Measurements from ENCODE around the gene PLEK. TPM values are rescaled to one million over a fixed set of nuclear protein-coding genes. Genes with fewer than 3 reads are reported as not detected.
"Not testable (repeated sequence)": the region's sequence is repeated elsewhere in the genome, so short reads cannot be mapped to it uniquely, and the experiment has no call there.

The PLEK gene
- polyA plus RNA-seq, 1 experiment, result 0.06 TPM

DNA sequence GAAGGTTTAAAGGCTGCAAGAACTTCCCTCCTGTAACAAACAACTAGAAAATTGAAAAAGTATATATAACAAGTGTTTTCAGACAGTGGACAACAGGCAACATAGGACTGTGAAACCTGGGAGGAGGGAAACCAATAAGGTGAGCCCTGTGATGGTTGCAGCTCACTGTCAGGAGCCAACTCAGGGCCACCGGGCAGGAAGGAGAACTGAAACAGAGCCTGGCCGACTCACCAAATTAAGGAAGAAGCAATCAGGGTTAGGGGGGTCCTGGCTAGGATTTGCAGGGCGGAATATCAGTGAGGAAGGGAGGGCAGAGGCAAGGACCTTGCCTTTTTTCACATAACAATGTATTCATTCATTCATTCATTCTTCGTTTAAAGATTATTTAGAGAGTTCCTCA, 23.5 kb upstream of the PLEK start:
- no peak for DNase-seq (ENCODE audit: low read depth, low spot score)
- no peak overlapping the region for H3K4me3 ChIP-seq (ENCODE audit: low read depth, low read length)
- ChIA-PET CTCF (no interaction called here), POLR2A (no interaction called here)
- H3K27me3 ChIP-seq (ENCODE audit: control insufficient read depth, insufficient read depth, low read length), result no peaks in the 10 kb centered on the region
- TF ChIP-seq, protein P1, sequence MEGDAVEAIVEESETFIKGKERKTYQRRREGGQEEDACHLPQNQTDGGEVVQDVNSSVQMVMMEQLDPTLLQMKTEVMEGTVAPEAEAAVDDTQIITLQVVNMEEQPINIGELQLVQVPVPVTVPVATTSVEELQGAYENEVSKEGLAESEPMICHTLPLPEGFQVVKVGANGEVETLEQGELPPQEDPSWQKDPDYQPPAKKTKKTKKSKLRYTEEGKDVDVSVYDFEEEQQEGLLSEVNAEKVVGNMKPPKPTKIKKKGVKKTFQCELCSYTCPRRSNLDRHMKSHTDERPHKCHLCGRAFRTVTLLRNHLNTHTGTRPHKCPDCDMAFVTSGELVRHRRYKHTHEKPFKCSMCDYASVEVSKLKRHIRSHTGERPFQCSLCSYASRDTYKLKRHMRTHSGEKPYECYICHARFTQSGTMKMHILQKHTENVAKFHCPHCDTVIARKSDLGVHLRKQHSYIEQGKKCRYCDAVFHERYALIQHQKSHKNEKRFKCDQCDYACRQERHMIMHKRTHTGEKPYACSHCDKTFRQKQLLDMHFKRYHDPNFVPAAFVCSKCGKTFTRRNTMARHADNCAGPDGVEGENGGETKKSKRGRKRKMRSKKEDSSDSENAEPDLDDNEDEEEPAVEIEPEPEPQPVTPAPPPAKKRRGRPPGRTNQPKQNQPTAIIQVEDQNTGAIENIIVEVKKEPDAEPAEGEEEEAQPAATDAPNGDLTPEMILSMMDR (IDR thresholded peaks at IDR 0.05; ENCODE audit: low read depth, low read length), result no peak
- peaks cover 3% of the 10 kb centered on the region; the same call in 1 of the 2 replicates for H3K9me3 ChIP-seq (ENCODE audit: control insufficient read depth, insufficient read depth, low read length)
- H3K27ac ChIP-seq (ENCODE audit: low read depth, low read length), result no peak overlapping the region

DNA sequence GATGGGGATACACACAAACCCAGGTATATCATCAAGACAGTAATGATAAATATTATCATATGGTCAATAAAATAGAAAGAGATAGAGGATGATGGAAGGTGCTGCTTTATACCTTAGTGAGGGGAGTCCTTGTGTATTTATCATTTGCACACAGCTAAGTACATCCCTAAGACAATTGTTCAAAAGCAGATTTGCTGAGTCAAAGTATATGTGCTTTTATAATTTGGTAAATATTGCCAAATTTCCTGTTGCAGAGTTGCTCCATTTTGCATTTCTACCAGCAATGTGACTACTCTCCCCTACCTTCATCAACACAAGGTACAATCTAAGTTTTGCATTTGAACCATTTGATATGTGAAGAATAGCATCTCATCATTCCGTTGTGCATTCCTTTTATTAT, 22.6 kb upstream of the PLEK start:
- TF ChIP-seq, protein P1 (IDR thresholded peaks at IDR 0.05; ENCODE audit: low read depth, low read length), result no peak
- DNase-seq (ENCODE audit: low read depth, low spot score), result no peak
- Histone ChIP-seq H3K4me3 (ENCODE audit: low read depth, low read length) (no peak overlapping the region), H3K27me3 (ENCODE audit: control insufficient read depth, insufficient read depth, low read length) (no peaks in the 10 kb centered on the region), H3K9me3 (ENCODE audit: control insufficient read depth, insufficient read depth, low read length) (peaks cover 3% of the 10 kb centered on the region; the same call in 1 of the 2 replicates), H3K27ac (ENCODE audit: low read depth, low read length) (no peak overlapping the region)
- POLR2A ChIA-PET, result no interaction called here
- CTCF ChIA-PET, result interaction anchor here (0.6 to 2.6 kb wide), 2 partner anchors 16 to 215 kb away, joined by 6 to 13 read pairs; no protein-coding TSS in a partner anchor

DNA sequence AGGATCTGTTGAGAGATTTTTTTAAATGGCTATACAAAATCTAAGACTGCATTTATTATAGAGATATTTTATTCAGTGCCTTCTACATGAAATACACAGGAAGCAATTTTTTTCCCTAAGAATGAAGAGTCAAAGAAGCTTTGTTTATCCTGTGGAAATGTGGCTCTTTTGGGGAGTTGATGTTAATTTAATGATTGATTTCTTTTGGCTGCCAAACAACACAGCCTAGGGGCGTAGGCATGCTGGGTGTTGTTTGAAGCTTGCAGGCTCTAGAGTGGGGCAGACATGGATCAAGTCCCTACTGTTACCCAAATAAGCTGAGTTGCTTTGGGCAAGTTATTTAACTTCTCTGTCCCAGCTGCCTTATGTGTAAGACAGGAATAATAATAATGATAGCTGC, 21.1 kb upstream of the PLEK start:
- TF ChIP-seq, protein P1 (IDR thresholded peaks at IDR 0.05; ENCODE audit: low read depth, low read length), result no peak
- ChIA-PET CTCF (interaction anchor here (2.6 kb wide), 1 partner anchor 14 kb away, joined by 13 read pairs; no protein-coding TSS in a partner anchor), POLR2A (interaction anchor here (0.8 kb wide), 1 partner anchor 13 kb away, joined by 4 read pairs; no protein-coding TSS in a partner anchor)

DNA sequence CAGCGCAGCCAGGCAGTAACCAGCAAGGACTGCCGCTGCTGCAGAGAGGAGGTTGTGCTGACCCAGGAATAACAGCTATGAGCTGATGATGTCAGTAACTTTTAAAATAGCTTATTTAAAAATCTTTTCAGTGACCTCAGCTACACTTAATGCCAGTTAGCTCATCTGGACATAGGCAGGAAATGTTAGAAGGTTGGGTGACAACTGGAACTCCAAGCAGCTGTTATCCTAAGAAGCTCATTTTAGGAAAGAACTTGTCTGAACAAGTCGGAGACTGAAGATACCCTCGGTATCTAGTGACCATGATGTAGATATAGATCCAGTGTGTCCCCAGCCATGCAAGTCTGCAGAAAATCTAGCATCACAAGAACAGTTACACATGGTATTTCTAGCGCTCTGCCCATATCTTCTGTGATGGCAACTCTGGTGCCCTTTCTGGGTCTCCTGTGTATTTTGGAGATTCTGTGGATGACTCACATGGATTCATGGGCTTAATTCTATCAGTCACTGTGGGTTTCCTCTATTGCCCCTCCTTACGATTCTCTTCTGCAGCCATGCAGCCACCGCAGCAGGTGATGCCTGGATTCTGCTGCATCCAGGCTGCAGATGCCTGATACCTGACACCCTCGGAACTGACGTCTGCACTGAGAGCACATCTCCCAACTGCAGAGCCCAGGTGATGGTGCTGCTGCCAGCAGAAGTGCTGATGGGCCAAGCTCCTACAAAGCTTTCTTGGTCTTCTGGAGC, 19.8 kb upstream of the PLEK start:
- no peaks in the 10 kb centered on the region for H3K27me3 ChIP-seq (ENCODE audit: control insufficient read depth, insufficient read depth, low read length)
- TF ChIP-seq, protein P1 (IDR thresholded peaks at IDR 0.05; ENCODE audit: low read depth, low read length), result no peak
- ChIA-PET CTCF (interaction anchor here (0.6 kb wide), 1 partner anchor 49 kb away, joined by 3 read pairs; no protein-coding TSS in a partner anchor), POLR2A (no interaction called here)
- no peak overlapping the region for H3K4me3 ChIP-seq (ENCODE audit: low read depth, low read length)
- H3K27ac ChIP-seq (ENCODE audit: low read depth, low read length), result no peak overlapping the region
- no peak for DNase-seq (ENCODE audit: low read depth, low spot score)
- peaks cover 3% of the 10 kb centered on the region; the same call in 1 of the 2 replicates for H3K9me3 ChIP-seq (ENCODE audit: control insufficient read depth, insufficient read depth, low read length)

More for the DNA sequence above, 21.1 kb upstream of the PLEK start:
- Histone ChIP-seq H3K4me3 (ENCODE audit: low read depth, low read length) (no peak overlapping the region), H3K27ac (ENCODE audit: low read depth, low read length) (no peak overlapping the region), H3K9me3 (ENCODE audit: control insufficient read depth, insufficient read depth, low read length) (peaks cover 3% of the 10 kb centered on the region; the same call in 1 of the 2 replicates), H3K27me3 (ENCODE audit: control insufficient read depth, insufficient read depth, low read length) (no peaks in the 10 kb centered on the region)
- DNase-seq (ENCODE audit: low read depth, low spot score), result no peak

DNA sequence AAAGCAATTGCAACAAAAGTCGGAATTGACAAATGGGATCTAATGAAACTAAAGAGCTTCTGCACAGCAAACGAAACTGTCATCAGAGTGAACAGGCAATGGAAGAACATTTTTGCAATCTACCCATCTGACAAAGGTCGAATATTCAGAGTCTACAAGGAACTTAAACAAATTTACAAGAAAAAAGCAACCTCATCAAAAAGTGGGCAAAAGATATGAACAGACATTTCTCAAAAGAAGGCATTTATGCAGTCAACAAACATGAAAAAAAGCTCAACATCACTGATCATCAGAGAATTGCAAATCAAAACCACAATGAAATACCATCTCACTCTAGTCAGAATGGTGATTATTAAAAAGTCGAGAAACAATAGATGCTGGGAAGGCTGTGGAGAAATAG, 16.0 kb upstream of the PLEK start:
- POLR2A ChIA-PET; H3K27me3 ChIP-seq (ENCODE audit: control insufficient read depth, insufficient read depth, low read length); H3K4me3 ChIP-seq (ENCODE audit: low read depth, low read length); DNase-seq (ENCODE audit: low read depth, low spot score); H3K9me3 ChIP-seq (ENCODE audit: control insufficient read depth, insufficient read depth, low read length); H3K27ac ChIP-seq (ENCODE audit: low read depth, low read length): not testable (repeated sequence)
- CTCF ChIA-PET, result interaction anchor here (1.6 kb wide), 1 partner anchor 9 kb away, joined by 6 read pairs; no protein-coding TSS in a partner anchor
